PC-9 (cell line): ENCODE measurements around the gene OR8D1.

Experiments
- CTCF ChIP-seq: fragments of 200-600 bp; sonication (generic); conservative IDR thresholded peaks from 2 replicates; pipeline ENCODE4 v1.6.1; 2017; ENCODE audit warnings: mixed run types, antibody characterized with exemption, mild to moderate bottlenecking, moderate library complexity
- EZH2 ChIP-seq: fragments of 200-600 bp; sonication (generic); IDR thresholded peaks from 2 replicates; pipeline ENCODE4 v1.8.0; 2017; ENCODE audit warnings: antibody characterized with exemption, low read depth

GRCh38 chr11:124256076-124256475, 57.7 kb downstream of the OR8D1 start, which contains the start of gene OR8G5:
- no peak for TF ChIP-seq CTCF
- TF ChIP-seq EZH2: no peak
